ENCODE measurements around the gene PVALEF. TPM values are rescaled to one million over a fixed set of nuclear protein-coding genes. Genes with fewer than 3 reads are reported as not detected.

PVALEF gene
- not detected for total RNA-seq

DNA sequence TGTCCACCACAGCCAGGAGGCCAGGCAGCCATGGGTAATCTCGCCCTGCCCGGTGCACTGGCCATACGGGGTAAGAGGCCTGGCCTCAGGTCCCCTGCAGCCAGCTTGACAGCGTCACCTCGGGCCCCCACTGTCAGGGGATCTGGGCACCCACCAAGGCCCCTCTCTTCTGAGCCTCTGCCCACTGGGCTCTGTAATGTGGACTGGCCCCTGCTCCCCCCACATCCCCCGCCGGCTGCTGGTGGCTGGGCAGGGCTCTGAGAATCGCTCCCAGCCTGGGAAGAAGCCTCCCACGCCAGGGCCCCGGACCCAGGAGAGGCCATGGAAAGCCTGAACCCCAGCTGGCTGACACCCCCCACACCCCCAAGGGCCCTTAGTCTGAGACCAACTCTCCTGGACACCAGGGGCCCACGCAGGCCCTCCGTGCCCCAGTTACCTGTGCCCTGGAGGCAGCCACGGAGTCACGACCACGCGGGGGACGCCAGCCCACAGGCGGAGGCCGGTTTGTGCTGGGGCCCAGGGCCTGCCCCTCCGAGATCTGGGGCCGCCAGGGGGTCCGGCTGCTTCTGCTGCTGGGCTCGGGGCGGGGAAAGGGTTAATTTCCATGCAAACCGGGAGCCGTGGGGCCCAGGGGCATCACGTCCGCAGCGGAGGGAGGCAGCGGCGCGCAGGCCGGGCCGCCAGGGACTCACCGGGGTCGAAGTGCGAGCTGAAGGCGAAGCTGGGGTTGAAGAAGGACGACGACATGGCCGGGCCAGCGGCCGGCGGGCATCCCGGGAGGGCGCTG is at the start of gene PVALEF:
PVALEF (plus strand) TSS at position 262 of the 787 bp plus-strand sequence. CDS start 15,720 bp downstream, outside the sequence.
- POLR2A ChIA-PET: no interaction called here
- CTCF ChIA-PET: no interaction called here

DNA sequence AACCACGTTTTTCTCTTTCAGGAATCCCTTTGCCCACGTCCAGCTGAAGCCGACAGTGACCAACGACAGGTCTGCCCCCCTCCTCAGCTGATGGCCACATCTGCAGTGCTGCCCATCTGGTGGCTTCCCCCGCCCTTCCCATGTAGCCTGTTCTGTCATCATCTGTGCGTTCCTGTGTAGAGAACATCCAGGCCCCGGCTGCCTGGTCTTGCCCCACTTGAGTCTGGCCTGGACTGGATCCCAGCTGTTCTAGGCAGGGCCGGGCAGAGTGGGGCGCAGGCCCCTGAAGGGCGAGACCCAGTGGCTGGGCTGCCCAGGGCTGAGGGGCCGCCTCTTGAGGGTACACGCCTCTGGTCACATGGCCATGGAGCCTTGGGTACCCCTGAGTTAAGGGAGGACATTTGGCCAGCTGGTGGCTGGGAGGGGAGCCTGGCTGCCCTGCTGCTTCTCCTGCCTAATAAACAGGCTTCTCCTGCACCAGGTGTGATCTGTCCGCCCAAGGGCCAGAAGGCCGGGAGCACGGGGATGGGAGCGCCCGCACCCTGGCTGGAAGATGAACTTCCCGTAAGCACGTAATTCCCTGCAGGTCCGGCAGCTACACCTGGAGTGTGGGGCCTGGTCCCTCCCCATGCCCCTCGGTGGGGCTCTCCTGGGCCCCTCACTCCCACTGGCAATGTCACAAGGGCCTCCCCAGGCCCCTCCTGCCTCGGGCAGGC is 49.4 kb upstream of the PVALEF start:
- CTCF ChIA-PET: no interaction called here
- POLR2A ChIA-PET: interaction anchor here (0.6 kb wide), 2 partner anchors 125 to 881 kb away, joined by 3 to 7 read pairs; no protein-coding TSS in a partner anchor

DNA sequence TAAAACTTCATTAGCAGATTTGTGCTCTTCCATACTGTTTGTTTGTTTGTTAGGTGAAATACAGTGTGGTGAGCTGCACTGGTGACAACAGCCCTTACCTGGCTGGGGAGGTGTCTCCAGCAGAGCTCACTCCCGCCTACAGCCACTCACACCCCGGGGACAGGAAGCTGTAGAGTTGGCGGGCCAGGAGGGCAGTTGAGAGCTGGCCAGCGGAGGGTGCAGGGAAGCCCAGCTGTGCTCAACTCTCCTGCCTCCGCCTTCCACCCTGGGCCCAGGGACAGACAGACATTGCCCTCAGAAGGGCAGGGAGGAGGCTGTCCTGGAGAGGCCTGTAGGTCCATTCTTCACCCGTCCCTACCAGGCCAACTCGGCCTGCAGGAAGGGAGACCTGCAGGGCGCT is 48.6 kb upstream of the PVALEF start:
- POLR2A ChIA-PET: interaction anchor here (0.6 kb wide), 1 partner anchor 124 kb away, joined by 7 read pairs; no protein-coding TSS in a partner anchor
- CTCF ChIA-PET: interaction anchor here (0.8 to 1.8 kb wide), 2 partner anchors 15 to 93 kb away, joined by 3 to 9 read pairs; no protein-coding TSS in a partner anchor

DNA sequence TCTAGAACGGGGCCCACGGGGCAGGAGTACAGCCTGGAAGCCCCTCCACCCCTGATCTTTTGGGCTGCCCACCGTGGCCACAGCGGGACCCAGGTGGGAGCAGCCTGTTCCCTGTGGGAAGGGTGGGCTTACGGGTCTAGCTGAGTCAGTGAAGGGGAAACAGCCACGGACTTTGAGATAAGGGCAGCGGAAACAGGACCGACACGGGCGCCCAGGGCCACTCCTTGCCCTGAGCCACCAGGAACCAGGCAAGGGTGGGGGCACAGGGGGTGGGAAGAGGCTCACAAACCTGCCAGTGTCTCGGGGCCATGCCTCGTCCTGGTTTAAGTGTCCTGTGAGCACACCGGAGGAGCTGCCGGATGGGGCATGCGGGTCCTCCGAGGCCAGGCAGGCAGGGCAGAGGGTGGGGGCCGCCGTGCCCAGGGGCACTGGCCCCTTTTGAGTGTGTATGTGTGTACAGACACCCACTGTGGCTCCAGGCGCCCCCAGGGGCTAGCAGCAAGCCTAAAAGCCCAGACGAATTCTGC is 47.6 kb upstream of the PVALEF start:
- CTCF ChIA-PET: interaction anchor here (1.8 kb wide), 1 partner anchor 16 kb away, joined by 9 read pairs; no protein-coding TSS in a partner anchor
- POLR2A ChIA-PET: no interaction called here

DNA sequence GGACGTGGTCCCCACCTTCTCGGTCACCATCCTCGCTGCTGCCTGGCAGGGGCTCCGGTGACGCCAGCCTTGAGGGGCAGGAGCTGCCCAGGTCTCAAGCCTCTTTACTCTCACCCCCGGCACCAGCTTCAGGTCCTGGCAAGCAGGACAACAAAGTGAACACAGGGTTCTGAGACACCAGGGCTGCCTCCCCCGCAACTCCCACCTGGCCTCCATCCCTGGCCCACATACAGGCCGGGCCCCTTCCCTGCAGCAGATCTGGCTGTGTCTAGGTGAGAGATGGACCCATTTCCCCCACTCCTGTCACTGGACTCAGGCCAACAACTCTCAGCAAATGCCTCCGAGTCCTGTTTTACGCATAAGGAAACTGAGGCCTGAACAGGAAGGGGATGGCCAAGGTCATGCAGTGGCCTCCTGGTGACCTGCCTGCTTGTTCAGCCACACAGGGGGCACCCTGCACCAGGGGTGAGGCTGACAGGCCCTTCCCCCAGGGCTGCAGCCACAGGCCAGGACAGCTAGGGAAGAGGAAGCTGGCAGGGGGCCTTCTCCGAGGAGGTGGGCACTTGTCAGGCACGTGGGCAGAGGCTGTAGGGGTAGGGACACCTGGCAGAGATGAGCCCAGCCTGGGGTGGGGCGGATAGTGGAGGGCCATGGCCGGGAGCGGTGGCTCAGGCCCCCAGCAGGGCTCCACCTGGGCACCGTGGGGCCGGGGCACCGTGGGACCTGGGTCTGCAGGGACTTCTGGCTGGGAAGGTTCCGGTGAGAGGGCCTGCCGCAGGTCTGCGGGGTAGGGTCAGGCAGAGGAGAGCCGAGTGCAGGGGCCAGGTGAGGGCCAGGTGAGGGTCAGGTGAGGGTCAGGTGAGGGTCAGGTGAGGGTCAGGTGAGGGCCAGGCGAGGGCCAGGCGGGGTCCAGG is 46.7 kb upstream of the PVALEF start:
- CTCF ChIA-PET: interaction anchor here (1.8 kb wide), 1 partner anchor 16 kb away, joined by 9 read pairs; no protein-coding TSS in a partner anchor
- POLR2A ChIA-PET: no interaction called here

DNA sequence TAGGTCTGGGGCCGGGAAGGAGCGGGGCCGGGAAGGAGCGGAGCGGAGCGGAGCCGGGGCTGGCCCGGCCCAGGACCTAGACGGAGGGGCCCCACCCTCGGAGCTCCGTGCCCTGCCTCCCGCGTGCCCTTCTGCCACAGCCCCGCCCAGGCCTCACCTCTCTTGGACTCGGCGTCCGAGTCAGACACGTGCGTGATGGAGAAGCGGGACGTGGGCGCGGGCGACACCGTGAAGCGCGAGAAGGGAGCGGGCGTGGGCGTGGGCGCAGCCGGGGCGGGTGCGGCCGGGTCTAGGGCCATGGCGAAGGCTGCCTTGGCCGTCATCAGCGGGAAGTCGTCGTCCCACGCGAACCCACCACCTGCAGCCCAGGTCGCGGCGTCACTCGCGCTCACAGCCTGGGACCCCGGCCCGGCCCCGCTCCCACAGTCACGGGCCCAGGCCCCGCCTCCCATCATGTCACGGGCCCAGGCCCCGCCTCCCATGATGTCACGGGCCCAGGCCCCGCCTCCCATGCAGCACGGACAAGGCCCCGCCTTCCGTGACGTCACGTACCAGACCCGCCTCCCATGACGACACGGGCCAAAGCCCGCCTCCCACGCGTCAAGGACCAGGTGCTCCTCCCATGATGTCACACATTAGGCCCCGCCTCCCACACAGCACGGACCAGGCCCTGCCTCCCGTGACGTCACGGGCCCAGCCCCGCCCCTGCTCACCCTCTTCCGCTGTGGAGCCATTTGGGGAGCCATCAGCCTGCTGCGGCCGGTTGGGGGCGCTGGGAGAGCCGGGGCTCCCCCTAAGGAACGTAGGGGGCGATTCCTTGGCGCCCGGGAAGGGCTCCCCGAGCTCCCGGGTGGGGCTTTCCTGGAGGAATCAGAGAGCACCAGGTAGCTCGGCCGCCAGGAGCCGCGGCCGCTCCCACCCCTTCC is 45.8 kb upstream of the PVALEF start:
- CTCF ChIA-PET: no interaction called here
- POLR2A ChIA-PET: no interaction called here

DNA sequence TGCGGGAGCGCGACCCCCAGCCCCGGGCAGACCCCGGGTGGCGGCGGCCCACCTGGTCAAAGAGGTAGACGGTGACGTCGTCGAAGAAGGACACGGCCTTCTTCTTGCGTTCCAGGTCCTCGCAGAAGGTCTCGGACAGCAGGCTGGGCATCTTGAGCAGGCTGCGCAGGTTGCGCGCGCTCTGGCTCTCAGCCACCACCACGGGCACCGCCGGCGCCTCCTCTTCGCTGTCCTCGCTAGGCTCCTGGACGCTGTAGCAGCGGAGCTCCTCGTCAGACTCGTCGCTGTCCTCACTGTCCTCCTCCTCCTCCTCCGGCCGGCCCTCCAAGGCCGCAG is 45.2 kb upstream of the PVALEF start:
- POLR2A ChIA-PET: no interaction called here
- CTCF ChIA-PET: no interaction called here

DNA sequence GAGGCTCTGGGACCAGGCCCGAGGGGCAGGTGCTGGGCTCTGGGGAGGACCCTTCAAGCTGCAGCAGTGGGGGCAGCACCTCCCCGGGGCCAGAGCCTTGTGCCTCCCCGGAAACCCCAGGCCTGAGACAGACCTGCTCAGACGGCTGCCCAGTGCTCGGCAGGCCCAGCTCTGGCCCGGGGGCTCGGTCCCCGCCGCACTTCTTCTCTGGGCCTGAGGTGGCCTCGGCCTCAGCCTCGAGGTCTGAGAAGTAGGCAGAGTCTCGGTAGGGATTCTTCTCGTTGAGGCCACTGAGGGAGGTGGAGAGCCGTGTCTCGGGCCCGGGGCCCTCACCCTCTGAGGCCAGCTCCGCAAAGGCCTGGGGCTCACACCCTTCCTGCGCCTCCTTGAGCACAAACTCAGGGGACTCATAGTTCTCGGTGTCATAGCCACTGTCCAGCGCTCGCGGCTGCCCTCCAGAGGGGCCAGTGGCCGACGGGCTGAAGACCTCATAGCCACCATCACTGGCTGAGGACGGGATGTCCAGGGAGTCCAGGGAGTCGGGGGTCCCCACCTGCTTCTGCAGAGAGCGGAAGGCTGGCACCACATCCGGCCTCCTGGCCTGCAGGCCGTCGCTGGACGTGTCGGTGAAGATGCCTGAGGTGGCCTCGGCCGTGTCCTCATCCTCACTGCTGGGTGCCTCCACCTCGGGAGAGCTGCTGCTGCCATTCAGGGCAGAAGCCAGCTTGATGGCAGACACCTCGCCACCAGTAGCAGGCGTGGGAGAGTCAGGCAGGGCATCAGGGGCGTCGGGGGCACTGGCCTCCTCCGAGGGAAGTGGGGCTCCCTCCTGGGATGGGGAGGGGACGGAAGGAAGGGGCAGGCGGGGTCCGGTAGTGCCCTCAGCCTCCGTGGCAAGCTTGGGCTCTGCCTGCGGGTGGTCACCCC is 44.3 kb upstream of the PVALEF start:
- POLR2A ChIA-PET: no interaction called here
- CTCF ChIA-PET: interaction anchor here (1.1 kb wide), 2 partner anchors 19 to 79 kb away, joined by 3 to 4 read pairs; no protein-coding TSS in a partner anchor

DNA sequence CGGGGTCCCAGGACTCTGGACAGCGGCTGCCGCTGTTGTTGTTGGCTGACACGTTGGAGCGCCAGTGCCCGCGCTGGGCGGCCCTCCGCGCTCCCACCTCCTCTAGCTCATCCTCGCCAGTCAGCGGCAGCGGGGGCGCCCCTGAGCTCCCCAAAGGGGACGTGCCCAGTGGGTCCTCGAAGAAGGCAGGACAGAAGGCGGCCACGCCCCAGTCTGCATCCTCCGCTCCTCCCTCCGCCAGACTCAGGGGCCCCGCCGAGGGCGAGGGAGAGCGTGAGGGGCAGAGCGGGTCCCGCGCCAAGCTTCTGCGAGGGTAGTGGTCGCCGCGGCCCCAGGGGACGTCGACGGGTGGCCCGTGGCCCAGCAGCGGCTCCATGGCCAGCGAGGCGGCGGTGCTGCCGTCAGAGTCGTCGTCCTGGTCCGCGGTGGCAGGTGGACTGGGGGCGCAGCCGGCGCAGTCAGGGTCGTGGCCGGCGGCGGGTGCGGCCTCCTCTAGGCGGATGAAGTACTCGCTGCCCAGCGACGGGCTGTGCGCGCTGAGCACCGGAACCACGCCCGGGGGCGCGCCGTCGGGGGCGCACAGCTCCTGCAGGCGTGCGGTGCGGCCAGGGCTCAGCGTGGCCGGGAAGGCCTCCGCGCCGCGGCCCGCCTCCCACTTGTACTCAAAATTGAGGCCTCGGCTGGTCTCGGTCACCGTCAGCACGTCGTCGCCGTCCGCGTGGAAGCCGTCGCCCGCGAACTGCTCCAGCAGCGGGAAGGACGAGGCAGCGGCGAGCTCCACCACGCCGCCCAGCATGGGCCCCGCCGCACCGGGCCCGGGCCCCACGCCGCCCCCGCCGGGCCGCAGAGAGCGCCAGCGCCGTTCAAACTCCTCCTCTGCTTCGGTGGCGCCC is 43.2 kb upstream of the PVALEF start:
- POLR2A ChIA-PET: no interaction called here
- CTCF ChIA-PET: interaction anchor here (1.1 kb wide), 2 partner anchors 20 to 78 kb away, joined by 3 to 4 read pairs; no protein-coding TSS in a partner anchor

DNA sequence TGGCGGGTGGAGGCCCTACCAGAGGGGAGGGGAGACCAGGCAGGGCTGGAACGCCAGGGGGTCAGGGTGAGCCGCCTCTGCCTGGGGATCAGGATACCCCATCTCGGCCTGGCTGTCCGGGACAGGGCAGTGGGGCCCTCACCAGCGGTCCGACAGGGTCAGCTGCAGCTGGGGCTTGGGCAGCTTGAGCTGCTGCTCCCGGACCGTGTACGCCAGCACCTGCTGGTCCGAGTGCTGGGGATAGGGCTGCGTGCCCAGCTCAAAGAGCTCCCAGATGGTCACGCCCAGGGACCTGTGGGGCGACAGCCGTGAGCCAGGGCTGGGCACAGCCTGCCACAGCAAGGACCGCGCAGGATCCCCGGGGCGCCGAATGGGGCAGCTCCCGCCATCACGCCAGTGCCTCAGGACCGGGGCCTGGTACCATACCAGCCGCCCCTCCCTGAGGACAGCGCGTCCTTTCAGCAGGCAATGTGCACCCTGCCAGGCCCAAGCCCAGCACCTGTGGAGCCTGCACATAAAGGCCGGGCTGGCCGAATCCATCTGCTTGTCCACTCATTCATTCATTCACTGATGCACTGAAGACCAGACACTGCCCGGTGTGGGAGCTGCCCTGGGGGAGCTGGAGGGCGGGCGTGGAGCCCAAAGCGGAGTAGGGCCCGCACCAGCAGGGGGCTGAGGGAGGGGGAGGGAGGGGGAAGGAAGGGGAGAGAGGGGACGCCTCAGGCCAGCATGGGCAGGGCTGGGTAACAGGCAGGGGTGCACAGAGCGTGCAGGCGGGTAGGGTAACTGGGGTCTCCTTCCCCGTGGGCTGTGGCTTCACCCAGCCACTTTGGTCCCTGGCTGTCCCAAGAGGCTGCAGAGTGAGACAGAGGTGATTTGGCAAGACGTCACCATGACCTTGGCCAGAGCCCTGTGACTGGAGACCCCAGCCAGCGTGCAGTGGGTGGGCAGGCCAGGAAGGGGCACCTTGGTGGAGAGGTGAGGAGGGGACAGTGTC is 42.0 kb upstream of the PVALEF start:
- ChIA-PET CTCF (interaction anchor here (0.8 kb wide), 1 partner anchor 22 kb away, joined by 3 read pairs; no protein-coding TSS in a partner anchor), POLR2A (no interaction called here)

DNA sequence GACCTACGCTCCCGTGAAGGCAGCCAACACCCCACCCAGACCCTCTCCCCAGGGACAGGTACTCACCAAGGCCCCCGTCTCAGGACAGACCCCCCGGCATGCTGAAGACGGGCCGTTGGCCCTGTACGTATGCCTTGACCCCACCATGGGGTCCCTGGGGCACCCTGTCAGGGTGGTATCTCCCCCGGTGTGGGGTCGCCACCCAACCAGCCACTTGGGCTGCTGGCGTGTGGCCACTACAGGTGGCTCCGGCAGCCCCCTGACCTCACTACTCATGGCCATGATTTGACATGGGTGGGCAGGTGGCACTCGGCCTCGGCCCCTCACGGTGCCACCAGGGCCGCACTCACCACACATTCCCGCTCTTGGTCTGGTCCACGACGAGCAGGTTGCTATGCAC is 40.9 kb upstream of the PVALEF start:
- ChIA-PET CTCF (no interaction called here), POLR2A (no interaction called here)

DNA sequence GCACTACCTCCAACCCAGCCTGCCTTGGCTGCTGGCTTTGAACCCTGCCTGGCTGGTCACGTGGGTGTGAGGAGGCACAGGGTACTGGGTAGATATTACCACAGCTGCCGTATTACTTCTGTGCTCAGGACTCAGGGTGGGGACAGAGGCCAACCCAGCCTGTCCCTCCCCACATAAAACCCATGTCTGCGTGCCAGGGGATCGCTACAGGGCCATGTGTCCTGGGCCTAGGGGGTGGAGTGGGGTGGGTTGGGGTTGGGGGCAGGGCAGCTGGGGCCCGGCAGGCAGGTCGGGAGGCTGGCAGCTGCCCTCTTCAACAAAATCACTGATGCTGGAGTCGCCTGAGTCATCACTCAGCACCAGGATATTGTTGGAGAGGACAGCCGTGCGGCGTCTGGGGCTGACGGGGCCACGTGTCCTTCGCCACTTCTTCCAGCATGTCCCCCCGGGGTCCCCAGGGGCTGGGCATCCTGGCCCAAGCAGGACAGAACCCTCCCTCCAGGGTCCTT is 39.7 kb upstream of the PVALEF start:
- ChIA-PET CTCF (no interaction called here), POLR2A (no interaction called here)

DNA sequence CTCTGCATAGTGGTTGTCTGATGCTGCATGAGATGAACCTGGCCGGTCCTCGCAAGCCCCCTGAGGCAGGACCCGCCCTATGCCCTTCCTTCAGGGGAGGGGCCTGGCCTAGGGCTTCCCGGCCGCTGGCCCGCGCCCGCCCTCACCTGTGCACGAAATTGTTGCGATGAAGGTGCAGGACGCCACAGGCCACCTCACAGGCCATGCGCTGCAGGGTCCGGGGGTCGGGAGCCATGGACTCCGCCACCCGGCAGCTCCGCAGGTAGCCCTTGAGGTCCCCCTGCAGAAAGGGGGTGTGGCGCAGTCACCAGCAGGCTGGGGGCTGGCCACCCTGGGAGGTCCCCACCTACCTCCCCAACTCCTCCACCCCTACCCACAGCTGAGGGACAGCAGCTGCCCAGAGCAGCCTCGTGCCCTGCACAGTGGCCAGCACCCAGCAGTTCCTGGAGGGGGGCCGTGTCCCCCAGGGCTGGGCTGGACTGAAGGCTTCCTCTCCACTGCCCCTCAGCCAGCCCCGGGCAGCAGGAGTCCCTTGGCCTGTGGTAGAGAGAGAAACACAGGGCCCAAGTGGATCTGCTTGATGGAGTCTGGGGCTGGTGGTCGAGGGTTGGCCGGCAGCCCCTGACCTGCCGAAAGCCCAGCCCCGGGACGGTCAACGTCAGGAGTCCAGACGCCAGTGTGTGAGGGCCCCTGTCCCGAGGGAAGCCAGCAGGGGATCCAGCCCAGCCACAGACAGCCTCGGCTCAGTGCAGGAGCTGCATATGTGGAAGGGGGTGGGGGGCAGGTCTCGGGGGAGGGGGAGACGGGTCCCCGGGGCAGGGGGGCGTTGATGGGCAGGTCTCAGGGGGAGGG is 38.8 kb upstream of the PVALEF start:
- ChIA-PET CTCF (no interaction called here), POLR2A (no interaction called here)

DNA sequence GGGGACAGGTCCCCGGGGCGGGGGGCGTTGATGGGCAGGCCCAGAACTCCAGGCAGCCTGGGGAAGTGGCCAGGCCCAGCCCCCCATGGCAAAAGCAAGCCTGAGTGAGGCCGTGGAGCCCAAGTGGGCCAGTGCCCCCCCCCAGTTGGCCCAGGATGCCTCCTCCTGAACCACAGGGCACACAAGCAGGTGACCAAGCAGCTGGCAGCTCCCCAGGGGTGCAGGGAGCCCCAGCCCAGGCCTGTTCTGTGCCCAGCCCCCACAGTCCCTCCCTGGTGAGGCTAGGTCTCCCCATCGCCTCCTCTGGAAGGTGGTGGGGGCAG is 38.2 kb upstream of the PVALEF start:
- CTCF ChIA-PET: no interaction called here
- POLR2A ChIA-PET: no interaction called here

Measured in activated CD8-positive, alpha-beta memory T cell treated with anti-CD3 and anti-CD28 coated beads for 36 hours (primary cell).